ENCODE data around the gene CPNE1. TPM values are rescaled to one million over a fixed set of nuclear protein-coding genes. Genes with fewer than 3 reads are reported as not detected.

Gene CPNE1
- total RNA-seq, 4 donors from 2014 or later: 51.8 to 172 (median 122) TPM

DNA sequence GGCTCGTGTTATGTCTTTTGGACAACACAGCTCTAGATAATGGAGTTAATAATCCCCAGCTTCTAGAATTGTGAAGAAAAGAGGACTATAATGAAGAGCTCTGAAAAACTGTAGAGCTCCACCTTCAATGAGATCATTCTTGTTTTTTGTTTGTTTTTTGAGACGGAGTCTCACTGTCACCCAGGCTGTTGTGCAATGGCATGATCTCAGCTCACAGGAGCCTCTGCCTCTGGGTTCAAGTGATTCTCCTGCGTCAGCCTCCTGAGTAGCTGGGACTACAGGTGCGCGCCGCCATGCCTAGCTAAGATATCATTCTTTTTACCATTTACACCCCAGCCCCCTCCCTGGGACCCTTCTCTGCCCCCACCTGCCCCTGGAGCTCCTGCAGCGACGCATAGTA, 86.2 kb downstream of the CPNE1 start:
- H3K4me3 ChIP-seq (ENCODE audit: low read depth, poor library complexity, severe bottlenecking): no peak overlapping the region
- no peak for DNase-seq (ENCODE audit: low spot score in 2 of 2)
- TF ChIP-seq POLR2A (IDR thresholded peaks at IDR 0.05): no peak
- TF ChIP-seq, protein P1, sequence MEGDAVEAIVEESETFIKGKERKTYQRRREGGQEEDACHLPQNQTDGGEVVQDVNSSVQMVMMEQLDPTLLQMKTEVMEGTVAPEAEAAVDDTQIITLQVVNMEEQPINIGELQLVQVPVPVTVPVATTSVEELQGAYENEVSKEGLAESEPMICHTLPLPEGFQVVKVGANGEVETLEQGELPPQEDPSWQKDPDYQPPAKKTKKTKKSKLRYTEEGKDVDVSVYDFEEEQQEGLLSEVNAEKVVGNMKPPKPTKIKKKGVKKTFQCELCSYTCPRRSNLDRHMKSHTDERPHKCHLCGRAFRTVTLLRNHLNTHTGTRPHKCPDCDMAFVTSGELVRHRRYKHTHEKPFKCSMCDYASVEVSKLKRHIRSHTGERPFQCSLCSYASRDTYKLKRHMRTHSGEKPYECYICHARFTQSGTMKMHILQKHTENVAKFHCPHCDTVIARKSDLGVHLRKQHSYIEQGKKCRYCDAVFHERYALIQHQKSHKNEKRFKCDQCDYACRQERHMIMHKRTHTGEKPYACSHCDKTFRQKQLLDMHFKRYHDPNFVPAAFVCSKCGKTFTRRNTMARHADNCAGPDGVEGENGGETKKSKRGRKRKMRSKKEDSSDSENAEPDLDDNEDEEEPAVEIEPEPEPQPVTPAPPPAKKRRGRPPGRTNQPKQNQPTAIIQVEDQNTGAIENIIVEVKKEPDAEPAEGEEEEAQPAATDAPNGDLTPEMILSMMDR (IDR thresholded peaks at IDR 0.05): no peak
- WGBS, 2 donors: 83 to 87% methylated on average over 8 of the region's 8 CpGs
- intact Hi-C loops (cut with DNase I; ENCODE audit: low total_unique reads): no loop called here

GRCh38 chr20:35576816-35577215, 87.9 kb downstream of the CPNE1 start:
- WGBS, 2 donors: 54 to 65% methylated on average over 3 of the region's 3 CpGs
- intact Hi-C loops (cut with DNase I; ENCODE audit: low total_unique reads): no loop called here
- no peak overlapping the region for H3K4me3 ChIP-seq (ENCODE audit: low read depth, poor library complexity, severe bottlenecking)
- TF ChIP-seq, protein P1 (IDR thresholded peaks at IDR 0.05): no peak
- TF ChIP-seq POLR2A (IDR thresholded peaks at IDR 0.05): no peak
- DNase-seq (ENCODE audit: low spot score in 2 of 2): no peak

Other genes starting within 250 kb of the CPNE1 start
- gene GDF5, start 226.7 kb downstream of the CPNE1 start, total RNA-seq: under 1 TPM in 2 of 4 donors, not detected in 2; 0.10 TPM
- 10 to 100 TPM; 17.9 to 49.5 (median 28.9) TPM for gene CEP250, start 209.3 kb downstream of the CPNE1 start, total RNA-seq
- not detected for gene C20orf173, start 135.2 kb downstream of the CPNE1 start, total RNA-seq
- gene ERGIC3, start 122.8 kb downstream of the CPNE1 start, total RNA-seq: 100 to 1,000 TPM; 148 to 222 (median 201) TPM
- gene SPAG4, start 49.1 kb downstream of the CPNE1 start, total RNA-seq: 1 to 10 TPM in 3 of 4 donors, not detected in 1; 1.2 to 2.5 (median 1.9) TPM
- gene RBM12, start within 50 bp of the CPNE1 start, total RNA-seq: 10 to 100 TPM; 13.5 to 27.8 (median 21.4) TPM
- 10 to 100 TPM; 39.6 to 48.4 (median 44.0) TPM for gene NFS1, start 34.5 kb upstream of the CPNE1 start, total RNA-seq
- 100 to 1,000 TPM in 3 of 4 donors, 10 to 100 TPM in 1; 57.4 to 242 (median 150) TPM for gene ROMO1, start 34.5 kb upstream of the CPNE1 start, total RNA-seq
- gene RBM39, start 77.4 kb upstream of the CPNE1 start, total RNA-seq: 100 to 1,000 TPM; 165 to 303 (median 188) TPM
- 10 to 100 TPM; 30.5 to 53.3 (median 33.4) TPM for gene PHF20, start 107.1 kb upstream of the CPNE1 start, total RNA-seq

Data from lower leg skin (tissue), 4 donors.